ENCODE measurements around the gene SV2C. TPM values are rescaled to one million over a fixed set of nuclear protein-coding genes. Genes with fewer than 3 reads are reported as not detected.
"Not testable (repeated sequence)": the region's sequence is repeated elsewhere in the genome, so short reads cannot be mapped to it uniquely, and the experiment has no call there.

The SV2C gene
- total RNA-seq, 1 experiment from 2014 or later, result not detected

GRCh38 chr5:76367623-76368371 is 284.6 kb downstream of the SV2C start:
- no TSS peak for BruUV-seq (replicated peaks)
- H3K27me3 Mint-ChIP-seq (ENCODE audit: insufficient read depth, unreplicated experiment), result no peaks in the 10 kb centered on the region
- CTCF ChIA-PET, result no interaction called here
- DNase-seq (ENCODE audit: unreplicated experiment), result peak; percentile 67
- H3K36me3 Mint-ChIP-seq (ENCODE audit: insufficient read depth, unreplicated experiment), result no peaks in the 10 kb centered on the region
- intact Hi-C loops (cut with micrococcal nuclease), result no loop called here
- H3K4me1 Mint-ChIP-seq (ENCODE audit: insufficient read depth, unreplicated experiment), result peaks cover 12% of the 10 kb centered on the region
- POLR2A ChIA-PET, result no interaction called here
- no peak overlapping the region for H3K27ac Mint-ChIP-seq (ENCODE audit: low read depth, unreplicated experiment)
- peaks cover 7% of the 10 kb centered on the region for H3K9me3 Mint-ChIP-seq (ENCODE audit: unreplicated experiment)
- TF ChIP-seq, protein P1, sequence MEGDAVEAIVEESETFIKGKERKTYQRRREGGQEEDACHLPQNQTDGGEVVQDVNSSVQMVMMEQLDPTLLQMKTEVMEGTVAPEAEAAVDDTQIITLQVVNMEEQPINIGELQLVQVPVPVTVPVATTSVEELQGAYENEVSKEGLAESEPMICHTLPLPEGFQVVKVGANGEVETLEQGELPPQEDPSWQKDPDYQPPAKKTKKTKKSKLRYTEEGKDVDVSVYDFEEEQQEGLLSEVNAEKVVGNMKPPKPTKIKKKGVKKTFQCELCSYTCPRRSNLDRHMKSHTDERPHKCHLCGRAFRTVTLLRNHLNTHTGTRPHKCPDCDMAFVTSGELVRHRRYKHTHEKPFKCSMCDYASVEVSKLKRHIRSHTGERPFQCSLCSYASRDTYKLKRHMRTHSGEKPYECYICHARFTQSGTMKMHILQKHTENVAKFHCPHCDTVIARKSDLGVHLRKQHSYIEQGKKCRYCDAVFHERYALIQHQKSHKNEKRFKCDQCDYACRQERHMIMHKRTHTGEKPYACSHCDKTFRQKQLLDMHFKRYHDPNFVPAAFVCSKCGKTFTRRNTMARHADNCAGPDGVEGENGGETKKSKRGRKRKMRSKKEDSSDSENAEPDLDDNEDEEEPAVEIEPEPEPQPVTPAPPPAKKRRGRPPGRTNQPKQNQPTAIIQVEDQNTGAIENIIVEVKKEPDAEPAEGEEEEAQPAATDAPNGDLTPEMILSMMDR (IDR thresholded peaks at IDR 0.05; ENCODE audit: unreplicated experiment), result no peak
- H3K4me3 Mint-ChIP-seq (ENCODE audit: unreplicated experiment), result no peak overlapping the region

DNA sequence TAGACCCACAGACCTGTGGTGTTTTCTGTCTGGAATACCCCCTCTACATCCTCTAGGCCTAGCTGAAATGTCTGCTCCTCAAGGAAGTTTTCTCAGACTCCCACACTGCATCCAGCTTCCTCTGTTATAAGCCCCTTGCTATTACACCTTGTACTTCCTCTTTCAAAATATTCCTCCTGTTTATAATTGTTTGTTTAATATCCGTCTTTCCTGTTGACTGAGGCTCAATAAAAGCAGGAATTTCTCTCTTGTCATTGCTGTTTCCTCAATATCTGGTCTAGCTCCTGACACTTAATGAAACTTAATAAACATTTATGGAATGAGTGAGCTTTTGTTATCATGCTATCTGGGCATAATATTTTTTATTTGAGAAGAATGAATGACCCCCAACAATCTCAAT is 285.8 kb downstream of the SV2C start:
- ChIA-PET CTCF (no interaction called here), POLR2A (no interaction called here)
- Mint-ChIP-seq H3K36me3 (ENCODE audit: insufficient read depth, unreplicated experiment) (no peaks in the 10 kb centered on the region), H3K27me3 (ENCODE audit: insufficient read depth, unreplicated experiment) (no peaks in the 10 kb centered on the region), H3K9me3 (ENCODE audit: unreplicated experiment) (peaks cover 7% of the 10 kb centered on the region), H3K27ac (ENCODE audit: low read depth, unreplicated experiment) (no peak overlapping the region), H3K4me1 (ENCODE audit: insufficient read depth, unreplicated experiment) (peaks cover 14% of the 10 kb centered on the region), H3K4me3 (ENCODE audit: unreplicated experiment) (no peak overlapping the region)
- TF ChIP-seq, protein P1 (IDR thresholded peaks at IDR 0.05; ENCODE audit: unreplicated experiment), result no peak
- no TSS peak for BruUV-seq (replicated peaks)
- intact Hi-C loops (cut with micrococcal nuclease), result no loop called here
- no peak for DNase-seq (ENCODE audit: unreplicated experiment)

DNA sequence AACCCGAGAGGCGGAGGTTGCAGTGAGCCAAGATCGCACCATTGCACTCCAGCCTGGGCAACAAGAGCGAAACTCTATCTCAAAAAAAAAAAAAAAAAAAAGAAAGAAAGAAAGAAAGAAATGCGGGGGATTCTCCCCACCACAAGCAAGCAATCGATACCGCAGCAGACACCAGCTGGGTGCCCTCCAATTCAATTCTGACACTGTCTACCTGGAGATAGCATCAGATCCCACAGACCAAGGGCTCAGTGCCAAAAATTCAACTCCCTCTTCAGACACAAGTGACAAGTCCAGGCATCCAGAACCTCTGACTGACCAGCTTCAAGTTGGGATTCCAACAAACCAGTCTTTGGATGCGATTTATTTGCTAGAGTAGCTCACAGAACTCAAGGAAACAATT is 286.5 kb downstream of the SV2C start:
- H3K27me3 Mint-ChIP-seq (ENCODE audit: insufficient read depth, unreplicated experiment); BruUV-seq (replicated peaks); CTCF ChIA-PET; H3K9me3 Mint-ChIP-seq (ENCODE audit: unreplicated experiment); DNase-seq (ENCODE audit: unreplicated experiment); H3K36me3 Mint-ChIP-seq (ENCODE audit: insufficient read depth, unreplicated experiment); H3K27ac Mint-ChIP-seq (ENCODE audit: low read depth, unreplicated experiment); POLR2A ChIA-PET; H3K4me3 Mint-ChIP-seq (ENCODE audit: unreplicated experiment); intact Hi-C loops (cut with micrococcal nuclease): not testable (repeated sequence)
- peaks cover 14% of the 10 kb centered on the region for H3K4me1 Mint-ChIP-seq (ENCODE audit: insufficient read depth, unreplicated experiment)

DNA sequence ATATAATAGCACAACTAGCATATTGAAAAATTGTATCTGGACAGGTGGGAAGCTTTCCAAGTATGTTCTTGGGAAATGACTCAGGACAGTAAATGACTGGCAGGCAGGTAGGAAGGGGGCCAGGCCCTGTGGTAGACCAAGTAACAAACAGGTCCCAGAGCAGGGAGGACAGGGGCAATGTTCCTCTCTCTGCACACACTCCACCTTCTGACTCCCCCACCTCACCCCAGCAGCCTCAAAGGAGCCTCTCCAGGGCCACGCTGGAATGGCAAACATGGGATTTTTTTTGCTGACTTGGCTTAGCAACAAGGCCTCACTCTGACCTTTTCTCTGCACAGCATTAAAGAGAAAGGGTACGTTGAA is 288.8 kb downstream of the SV2C start:
- no peak overlapping the region for H3K4me3 Mint-ChIP-seq (ENCODE audit: unreplicated experiment)
- TF ChIP-seq, protein P1 (IDR thresholded peaks at IDR 0.05; ENCODE audit: unreplicated experiment), result no peak
- no peaks in the 10 kb centered on the region for H3K27me3 Mint-ChIP-seq (ENCODE audit: insufficient read depth, unreplicated experiment)
- peaks cover 7% of the 10 kb centered on the region for H3K9me3 Mint-ChIP-seq (ENCODE audit: unreplicated experiment)
- CTCF ChIA-PET, result interaction anchor here (0.6 to 0.7 kb wide), 2 partner anchors 8 to 191 kb away, joined by 3 to 4 read pairs; no protein-coding TSS in a partner anchor
- DNase-seq (ENCODE audit: unreplicated experiment), result peak; percentile 58
- peaks cover 14% of the 10 kb centered on the region for H3K4me1 Mint-ChIP-seq (ENCODE audit: insufficient read depth, unreplicated experiment)
- POLR2A ChIA-PET, result interaction anchor here (1.1 to 1.3 kb wide), 2 partner anchors 12 to 658 kb away, joined by 4 to 5 read pairs; partner anchors contain the start of gene AGGF1
- intact Hi-C loops (cut with micrococcal nuclease), result no loop called here
- H3K36me3 Mint-ChIP-seq (ENCODE audit: insufficient read depth, unreplicated experiment), result no peaks in the 10 kb centered on the region
- BruUV-seq (replicated peaks), result no TSS peak
- no peak overlapping the region for H3K27ac Mint-ChIP-seq (ENCODE audit: low read depth, unreplicated experiment)
